MM.1S (cell line): ENCODE measurements around the gene SH2D2A.

Source experiments
- EZH2 ChIP-seq: fragments of 300-600 bp; sonication (generic); optimal IDR thresholded peaks from 2 replicates; pipeline ENCODE3; 2017; ENCODE audit warnings: low read depth, mild to moderate bottlenecking, antibody characterized with exemption, low read length, mixed read lengths
- EZH2phosphoT487 ChIP-seq: fragments of 300-600 bp; sonication (generic); IDR thresholded peaks from 2 replicates; pipeline ENCODE4 v1.6.1; 2018; ENCODE audit warnings: antibody characterized with exemption, low read length
- TF ChIP-seq, protein P1 (sequence below): fragments of 300-600 bp; sonication (generic); IDR thresholded peaks from 2 replicates; pipeline ENCODE4 v1.5.1; 2016; ENCODE audit warnings: antibody characterized with exemption, low read length, mixed read lengths

DNA sequence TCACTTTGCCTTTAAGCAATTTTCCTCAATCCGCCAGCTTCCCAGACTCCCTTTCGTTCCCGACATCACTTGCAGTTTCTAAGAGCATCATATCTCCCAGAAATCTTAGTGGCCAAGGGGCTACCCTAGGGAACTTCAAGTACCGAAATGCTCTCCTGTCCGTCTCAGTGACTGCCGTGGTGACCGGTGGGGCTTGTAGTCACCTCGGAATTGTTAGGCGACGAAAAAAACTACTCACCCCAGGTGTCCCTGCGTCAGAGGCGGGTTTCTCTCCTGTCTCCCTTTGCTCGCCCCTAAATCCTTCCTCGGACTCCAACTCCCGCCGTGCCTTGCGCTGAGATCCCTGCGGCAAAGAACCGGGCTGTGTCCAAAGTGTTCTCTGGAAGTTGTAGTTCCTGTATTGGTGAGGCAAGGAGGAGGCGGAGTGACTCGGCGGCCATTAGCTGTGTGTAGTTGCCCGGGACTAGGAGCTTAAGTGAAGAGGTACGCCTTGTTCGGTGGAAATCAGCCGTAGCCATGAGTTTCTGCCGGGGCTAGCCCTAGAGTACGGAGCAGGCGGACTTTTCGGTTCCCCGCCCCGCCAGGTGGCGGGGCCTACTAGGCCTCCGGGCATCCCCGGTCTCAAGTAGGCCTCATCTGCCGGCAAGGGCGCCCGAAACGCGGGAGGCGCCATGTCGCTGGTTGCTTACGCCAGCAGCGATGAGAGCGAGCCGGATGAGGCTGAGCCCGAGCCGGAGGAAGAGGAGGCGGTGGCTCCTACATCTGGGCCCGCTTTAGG is 49.4 kb downstream of the SH2D2A start, which contains the start of gene PRCC:
- TF ChIP-seq, protein P1, sequence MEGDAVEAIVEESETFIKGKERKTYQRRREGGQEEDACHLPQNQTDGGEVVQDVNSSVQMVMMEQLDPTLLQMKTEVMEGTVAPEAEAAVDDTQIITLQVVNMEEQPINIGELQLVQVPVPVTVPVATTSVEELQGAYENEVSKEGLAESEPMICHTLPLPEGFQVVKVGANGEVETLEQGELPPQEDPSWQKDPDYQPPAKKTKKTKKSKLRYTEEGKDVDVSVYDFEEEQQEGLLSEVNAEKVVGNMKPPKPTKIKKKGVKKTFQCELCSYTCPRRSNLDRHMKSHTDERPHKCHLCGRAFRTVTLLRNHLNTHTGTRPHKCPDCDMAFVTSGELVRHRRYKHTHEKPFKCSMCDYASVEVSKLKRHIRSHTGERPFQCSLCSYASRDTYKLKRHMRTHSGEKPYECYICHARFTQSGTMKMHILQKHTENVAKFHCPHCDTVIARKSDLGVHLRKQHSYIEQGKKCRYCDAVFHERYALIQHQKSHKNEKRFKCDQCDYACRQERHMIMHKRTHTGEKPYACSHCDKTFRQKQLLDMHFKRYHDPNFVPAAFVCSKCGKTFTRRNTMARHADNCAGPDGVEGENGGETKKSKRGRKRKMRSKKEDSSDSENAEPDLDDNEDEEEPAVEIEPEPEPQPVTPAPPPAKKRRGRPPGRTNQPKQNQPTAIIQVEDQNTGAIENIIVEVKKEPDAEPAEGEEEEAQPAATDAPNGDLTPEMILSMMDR, result no peak
- no peak for TF ChIP-seq EZH2
- no peak for TF ChIP-seq EZH2phosphoT487
